ENCODE results near the gene ARFGEF2.

DNA sequence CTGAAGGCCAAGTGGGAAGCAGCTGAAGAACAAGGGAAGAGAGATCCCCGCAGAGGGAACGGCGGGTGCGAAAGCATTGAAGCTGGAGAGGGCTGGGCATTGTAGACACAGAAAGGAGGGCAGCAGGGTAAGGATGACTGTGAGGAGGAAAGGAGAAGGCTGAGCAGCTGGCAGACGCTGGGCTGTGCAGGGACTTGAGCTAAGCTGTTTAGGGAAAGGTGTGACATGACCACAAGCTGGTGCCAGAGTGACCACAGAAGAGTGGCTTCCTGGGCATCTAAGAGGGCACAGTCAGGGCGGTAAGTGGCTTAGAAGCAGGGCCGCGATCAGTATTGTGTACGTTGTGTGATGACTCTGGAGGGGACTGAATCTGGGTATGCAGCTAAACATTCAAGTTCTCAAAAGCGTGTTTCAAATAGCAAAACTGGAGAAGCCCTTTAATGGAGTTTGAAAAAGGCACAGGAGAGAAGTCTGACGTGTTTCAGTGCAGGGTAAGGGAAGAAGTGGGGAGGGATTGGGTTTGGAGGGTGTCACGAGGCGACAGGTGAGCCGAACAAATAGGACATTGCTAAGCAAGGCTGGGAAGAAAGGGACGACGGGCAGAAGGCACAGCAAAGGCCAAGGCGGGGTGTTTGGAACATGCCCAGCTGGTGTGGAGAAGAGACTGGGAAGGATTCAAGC lies 46.1 kb upstream of the ARFGEF2 start:
- no peak for TF ChIP-seq POLR2A (IDR thresholded peaks at IDR 0.05; ENCODE audit: control extremely low read depth in 1 of 2, low read depth in 2 of 2, low read length in 2 of 2)
- TF ChIP-seq CBX8 (IDR thresholded peaks at IDR 0.05; ENCODE audit: borderline replicate concordance, low read depth, low read length) = no peak

Measured in H1 (cell line).